Lower leg skin (tissue), 3 donors: ENCODE measurements around the gene RPS4Y2.

ENCODE experiments used
- POLR2A ChIP-seq, 2 donors: fragments of 450-650 bp; IDR thresholded peaks; one replicate each; pipeline ENCODE4 v1.6.1; 2016 to 2017; ENCODE audit warnings: antibody characterized with exemption in 2 of 2, mild to moderate bottlenecking in 1 of 2, moderate library complexity in 1 of 2
- TF ChIP-seq, protein P1 (sequence below), 3 donors: fragments of 450-650 bp; IDR thresholded peaks; one replicate each; pipeline ENCODE4 v1.5.1; 2016; ENCODE audit warnings: antibody characterized with exemption in 3 of 3, mild to moderate bottlenecking in 3 of 3, moderate library complexity in 2 of 3

DNA sequence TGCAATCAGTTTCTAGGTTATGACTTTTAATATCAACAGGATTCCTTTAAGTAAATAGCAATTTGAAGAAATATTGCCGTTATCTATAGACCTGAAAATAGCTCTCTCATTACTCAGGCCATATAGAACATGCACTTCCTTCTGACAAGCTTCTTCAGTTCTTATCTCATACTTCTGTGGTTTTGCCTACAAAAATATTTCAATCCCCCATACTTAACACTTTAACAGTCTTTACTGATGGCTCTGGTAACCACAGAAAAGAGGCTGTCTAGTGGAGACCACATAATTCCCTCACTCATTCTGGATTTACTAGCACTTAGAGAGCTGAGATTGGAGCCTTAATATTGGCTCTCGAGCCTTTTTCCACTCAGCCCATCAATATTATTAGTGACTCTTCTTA lies 46.8 kb downstream of the RPS4Y2 start:
- TF ChIP-seq, protein P1, sequence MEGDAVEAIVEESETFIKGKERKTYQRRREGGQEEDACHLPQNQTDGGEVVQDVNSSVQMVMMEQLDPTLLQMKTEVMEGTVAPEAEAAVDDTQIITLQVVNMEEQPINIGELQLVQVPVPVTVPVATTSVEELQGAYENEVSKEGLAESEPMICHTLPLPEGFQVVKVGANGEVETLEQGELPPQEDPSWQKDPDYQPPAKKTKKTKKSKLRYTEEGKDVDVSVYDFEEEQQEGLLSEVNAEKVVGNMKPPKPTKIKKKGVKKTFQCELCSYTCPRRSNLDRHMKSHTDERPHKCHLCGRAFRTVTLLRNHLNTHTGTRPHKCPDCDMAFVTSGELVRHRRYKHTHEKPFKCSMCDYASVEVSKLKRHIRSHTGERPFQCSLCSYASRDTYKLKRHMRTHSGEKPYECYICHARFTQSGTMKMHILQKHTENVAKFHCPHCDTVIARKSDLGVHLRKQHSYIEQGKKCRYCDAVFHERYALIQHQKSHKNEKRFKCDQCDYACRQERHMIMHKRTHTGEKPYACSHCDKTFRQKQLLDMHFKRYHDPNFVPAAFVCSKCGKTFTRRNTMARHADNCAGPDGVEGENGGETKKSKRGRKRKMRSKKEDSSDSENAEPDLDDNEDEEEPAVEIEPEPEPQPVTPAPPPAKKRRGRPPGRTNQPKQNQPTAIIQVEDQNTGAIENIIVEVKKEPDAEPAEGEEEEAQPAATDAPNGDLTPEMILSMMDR (IDR thresholded peaks at IDR 0.05), result no peak
- TF ChIP-seq POLR2A (IDR thresholded peaks at IDR 0.05), result no peak
